GM12872 (cell line): ENCODE results near the gene COPZ1.

Experiments used
- CTCF ChIP-seq: IDR thresholded peaks from 3 replicates; pipeline ENCODE4 v1.5.1; 2011; ENCODE audit warnings: low read depth, mild to moderate bottlenecking, low read length, moderate library complexity; ENCODE audit not compliant: insufficient read depth

COPZ1 gene

DNA sequence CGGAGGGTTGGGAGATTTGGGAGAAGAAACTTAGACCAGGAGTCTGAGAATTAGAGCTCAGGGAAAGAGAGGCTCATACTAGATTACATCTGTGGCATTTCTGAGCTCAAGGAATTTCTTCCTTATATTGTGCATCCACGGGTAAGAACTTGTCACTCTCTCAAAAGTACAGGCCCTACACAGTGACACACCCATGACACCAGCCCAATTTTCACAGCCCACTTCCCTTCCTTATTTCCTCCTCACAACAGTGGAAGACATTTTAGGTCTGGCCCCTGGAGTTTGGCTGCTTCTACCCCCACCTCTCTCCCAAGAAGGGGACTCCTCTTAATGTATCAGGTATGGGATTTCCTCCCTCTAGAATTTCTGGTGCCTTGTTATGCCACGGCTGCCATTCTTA, 68.8 kb downstream of the COPZ1 start:
- TF ChIP-seq CTCF, result no peak

DNA sequence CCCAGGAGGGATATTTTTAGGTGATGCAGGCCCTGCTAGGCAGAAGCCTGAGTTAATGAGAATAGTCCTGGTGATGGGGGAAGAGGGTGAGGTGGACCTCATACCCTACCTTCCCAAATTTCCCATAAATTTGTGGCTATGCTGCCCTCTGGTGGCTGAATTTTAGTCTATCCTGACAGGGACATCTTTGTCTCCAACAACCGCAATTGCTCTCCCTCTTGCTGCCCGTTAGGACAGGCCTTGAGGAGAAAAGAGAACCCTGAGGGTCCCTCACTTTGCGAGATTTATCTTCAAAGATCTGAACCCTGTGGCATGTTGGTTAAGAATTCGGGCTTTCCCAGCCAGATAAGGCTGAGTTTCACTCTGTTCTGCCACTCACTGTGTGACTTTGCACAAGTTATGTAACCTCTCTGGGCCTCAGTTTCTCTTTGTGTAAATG, 69.4 kb downstream of the COPZ1 start:
- peak; percentile 77 for TF ChIP-seq CTCF

DNA sequence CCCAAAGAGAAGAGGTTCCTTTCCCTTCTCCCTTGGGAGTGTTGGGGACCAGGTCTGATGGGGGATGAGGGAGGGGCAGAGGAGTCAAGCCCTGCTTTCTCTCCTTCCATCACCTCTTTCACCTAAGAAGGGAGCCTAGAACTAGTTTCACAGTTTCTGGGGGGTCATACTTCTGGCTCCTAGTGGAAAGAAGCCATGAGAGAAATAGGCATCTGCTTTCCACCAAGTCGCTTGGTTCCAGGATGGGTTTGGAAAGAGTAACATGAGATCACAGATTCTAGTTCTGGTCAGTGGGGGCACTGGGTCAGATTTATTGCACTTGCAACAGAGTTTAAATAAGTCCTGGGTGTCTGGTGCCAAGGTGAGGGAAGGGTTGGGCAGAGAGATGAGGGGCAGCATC, 70.1 kb downstream of the COPZ1 start:
- no peak for TF ChIP-seq CTCF

DNA sequence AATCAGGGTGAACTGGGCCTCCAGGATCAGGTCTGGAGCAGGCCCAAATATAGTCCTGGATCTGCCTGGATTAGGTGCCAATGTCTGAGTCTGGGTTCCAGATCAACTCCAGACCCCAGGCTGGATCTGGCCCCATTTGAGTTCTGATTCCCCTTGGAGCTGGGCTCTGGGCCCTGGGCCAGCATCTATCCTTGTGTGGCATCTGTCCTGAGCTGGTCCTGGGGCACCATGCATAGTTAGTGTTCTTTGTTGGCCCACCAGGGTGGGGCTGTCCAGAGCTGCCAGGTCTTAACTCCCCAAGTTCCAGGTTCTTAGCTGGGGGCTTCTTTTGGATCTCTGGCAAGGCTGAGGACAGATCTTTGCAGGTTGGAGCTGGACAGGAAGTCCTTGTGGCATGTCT, 70.6 kb downstream of the COPZ1 start:
- TF ChIP-seq CTCF, result no peak

GRCh38 chr12:54397157-54397556, 72.2 kb downstream of the COPZ1 start:
- TF ChIP-seq CTCF, result no peak

GRCh38 chr12:54398218-54398617, 73.3 kb downstream of the COPZ1 start:
- no peak for TF ChIP-seq CTCF

- peak; percentile 99 for TF ChIP-seq CTCF
These were observed 74.3 kb downstream of the COPZ1 start for GRCh38 chr12:54398995-54399793.
